OCI-M2 (cell line): ENCODE measurements around the gene NIF3L1.
"Not testable (repeated sequence)": the region's sequence is repeated elsewhere in the genome, so short reads cannot be mapped to it uniquely, and the experiment has no call there.

Experiments
- DNase-seq: peaks from one replicate; lab custom pipeline; 2025; ENCODE audit not compliant: unreplicated experiment; lab: John Stamatoyannopoulos, UW

The NIF3L1 gene

GRCh38 chr2:200869014-200869413, 20.2 kb upstream of the NIF3L1 start:
- DNase-seq = no peak

DNA sequence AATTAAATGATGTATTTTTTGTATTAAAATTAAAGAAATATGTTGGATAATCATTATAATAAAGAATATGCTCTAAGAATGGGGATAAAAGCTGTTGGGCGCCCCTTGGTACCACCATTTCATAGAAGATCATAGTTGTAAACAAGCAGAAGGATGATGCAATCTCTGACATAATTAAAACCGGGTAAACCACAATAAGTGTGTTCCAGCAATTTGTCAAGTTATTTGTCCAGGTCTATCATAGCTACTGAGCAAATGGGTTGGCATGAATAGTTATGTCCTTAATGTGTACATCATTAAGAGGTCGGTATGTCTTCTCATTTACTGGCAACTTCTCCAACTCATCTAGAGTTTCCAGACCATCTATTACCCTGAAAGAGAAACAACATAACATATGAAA, 18.0 kb upstream of the NIF3L1 start:
- no peak for DNase-seq

DNA sequence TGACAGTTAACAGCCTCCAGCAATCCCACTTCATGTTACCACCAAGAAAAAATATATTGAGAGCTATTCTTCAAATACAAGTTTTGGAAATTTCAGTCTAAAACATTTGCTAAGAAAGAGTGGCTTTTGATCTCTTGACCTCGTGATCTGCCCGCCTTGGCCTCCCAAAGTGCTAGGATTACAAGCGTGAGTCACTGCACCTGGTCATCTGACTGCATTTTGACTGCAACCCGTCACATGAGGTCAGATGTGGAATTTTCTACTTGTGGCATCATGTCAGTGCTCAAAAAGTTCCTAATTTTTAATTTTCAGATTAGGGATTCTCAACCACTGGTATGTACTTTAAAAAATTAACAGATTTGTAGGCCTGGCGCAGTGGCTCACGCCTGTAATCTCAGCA, 15.6 kb upstream of the NIF3L1 start:
- no peak for DNase-seq

GRCh38 chr2:200877443-200877842, 11.7 kb upstream of the NIF3L1 start:
- DNase-seq = no peak

DNA sequence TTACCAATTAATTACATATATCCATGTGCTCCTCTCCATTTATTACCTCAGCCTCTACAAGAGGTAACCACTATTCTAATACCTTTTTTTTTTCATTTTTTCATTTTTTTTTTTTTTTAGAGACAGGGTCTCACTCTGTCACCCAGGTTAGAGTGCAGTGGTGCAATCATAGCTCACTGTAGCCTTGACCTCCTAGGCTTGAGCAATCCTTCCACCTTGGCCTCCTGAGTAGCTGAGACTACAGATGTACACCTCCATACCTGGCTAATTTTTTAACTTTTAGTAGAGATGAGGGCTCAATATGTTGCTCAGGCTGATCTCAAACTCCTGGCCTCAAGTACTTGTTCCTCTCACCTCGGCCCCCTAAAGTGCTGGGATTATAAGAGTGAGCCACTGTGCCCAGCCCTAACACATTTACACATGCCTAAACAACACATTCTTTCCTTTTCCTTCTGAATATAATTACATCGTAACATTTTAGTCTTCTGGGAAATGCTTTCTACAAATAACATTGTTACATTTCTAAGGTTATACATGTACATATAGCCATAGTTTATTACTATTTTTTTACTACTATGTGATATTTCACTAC, 10.8 kb upstream of the NIF3L1 start:
- DNase-seq = no peak

DNA sequence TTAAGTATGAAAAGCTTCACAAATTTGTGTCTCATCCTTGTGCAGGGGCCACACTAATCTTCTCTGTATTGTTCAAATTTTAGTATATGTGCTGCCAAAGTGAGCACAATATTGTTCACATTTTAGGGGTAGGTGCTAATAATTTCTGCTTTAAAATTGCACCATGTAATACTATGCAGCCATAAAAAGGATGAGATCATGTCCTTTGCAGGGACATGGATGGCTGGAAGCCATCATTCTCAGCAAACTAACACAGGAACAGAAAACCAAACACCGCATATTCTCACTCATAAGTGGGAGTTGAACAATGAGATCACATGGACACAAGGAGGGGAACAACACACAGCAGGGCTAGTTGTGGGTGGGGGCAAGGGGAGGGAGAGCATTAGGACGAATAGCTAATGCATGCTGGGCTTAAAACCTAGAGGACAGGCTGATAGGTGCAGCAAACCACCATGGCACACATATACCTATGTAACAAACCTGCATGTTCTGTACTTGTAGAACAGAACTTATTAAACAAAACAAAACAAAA, 7.4 kb upstream of the NIF3L1 start:
- not testable (repeated sequence) for DNase-seq

DNA sequence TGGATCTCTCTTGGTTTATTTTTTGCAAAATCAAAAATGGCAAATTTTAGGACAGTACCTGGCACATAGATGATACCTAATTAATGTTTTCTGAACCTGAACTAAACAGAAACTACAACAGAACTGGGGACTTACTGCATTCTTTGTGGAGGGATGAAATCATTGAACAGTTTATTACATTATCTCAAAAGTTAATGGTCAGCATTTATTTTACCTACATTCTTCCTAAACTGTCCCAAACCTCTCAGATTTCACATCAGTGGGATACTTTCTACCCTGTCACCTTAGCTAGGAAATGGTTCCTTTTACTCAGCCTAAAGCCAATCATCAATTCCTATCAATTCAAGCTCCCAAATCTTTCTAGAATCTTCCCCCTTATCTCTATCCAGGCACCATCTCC, 10.3 kb downstream of the NIF3L1 start:
- DNase-seq = no peak

DNA sequence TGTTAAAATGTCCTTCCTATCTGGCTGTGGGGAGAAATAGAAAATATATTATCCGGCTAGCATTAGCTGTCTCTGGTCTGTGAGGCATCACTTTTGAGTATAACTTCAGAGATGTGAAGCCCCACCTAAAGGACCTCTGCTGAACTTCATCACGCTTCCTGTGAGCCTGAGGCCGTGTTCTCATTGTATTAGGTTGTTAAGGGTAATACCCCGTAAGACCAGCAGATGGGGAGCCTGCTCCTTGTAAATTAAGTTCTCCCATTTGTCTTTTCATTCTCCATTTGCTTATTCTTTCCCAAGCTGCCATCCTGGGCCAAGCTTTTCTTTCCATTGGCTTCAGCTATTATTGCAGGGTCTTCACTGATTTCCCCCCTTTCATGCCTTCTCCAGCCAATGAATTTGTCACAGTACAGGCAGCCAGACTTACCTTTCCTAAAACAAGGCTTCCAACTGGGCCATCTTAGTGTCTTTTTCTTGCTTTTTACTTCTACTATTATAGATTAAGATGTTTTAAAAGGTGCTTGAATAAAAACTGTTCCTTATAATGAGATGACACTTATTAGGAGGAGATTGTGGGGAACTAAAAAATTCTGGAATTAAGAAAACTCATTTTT, 12.4 kb downstream of the NIF3L1 start:
- DNase-seq = peak; percentile 6

DNA sequence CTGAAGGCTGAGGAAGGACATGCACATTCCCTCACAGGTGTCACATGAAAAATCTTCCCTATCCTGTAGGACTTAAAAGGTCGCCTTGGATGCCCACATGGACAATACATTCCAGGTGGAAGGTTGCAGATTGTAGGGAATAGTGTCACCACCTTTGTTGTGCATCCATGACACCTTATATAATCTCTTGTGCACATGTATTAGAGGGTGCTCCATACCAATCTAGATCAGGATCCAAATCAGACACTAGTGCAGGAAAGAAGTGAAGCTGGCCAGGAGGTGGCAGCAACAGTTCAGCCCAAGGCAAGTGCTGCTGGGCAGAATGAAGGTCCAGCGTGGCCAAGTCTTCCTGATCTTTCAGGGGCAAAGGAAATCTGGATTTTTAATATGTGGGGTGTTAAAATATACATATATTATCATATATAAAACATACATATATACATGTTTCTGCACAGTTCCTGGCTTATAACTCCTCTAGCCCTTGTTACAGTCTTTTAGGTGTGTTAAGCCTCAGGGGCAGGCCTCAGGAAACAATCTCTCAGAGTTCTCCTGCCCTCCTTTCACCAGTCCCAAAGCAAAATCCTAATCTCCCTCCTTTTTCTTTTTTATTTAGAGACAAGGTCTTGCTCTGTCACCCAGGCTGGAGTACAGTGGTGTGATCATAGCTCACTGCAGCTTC, 16.6 kb downstream of the NIF3L1 start:
- peak; percentile 5 for DNase-seq

GRCh38 chr2:200909958-200910357, 20.8 kb downstream of the NIF3L1 start:
- no peak for DNase-seq

DNA sequence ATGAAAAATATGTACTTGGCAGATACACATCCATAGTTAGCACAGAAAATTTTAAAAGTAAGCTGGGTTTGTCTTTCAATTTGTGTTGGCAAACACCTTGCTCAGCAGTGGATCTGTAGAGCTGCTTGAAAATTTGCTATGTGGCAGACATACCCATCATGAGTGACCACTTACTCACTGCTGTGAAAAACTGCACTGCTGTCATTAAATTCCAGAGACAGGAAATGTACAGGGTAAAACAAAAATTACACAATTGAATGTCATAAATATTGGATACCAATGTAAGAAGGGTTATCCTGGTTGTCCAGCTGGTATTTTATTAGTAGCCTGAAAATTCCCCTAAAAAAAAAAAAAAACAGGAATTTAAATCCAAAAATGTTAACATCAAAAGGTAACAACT, 24.5 kb downstream of the NIF3L1 start:
- no peak for DNase-seq

DNA sequence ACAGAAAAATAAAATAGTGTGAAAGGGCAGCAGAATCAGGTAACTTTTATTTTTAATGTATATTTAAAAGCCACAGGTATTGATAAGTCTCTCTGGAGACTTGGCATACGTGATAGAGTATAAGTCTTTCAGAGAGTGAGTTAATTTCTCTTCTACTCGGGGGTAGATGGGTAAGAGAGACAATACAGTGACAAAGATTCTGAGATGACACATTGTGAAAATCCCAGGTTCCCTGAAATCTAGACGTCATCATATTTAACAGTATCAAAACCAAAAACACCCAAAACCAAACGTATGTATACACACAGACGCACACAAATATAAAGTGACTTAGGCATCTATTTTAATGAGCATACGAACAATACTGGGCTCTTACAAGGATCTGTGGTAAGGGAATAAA, 33.3 kb downstream of the NIF3L1 start:
- no peak for DNase-seq

DNA sequence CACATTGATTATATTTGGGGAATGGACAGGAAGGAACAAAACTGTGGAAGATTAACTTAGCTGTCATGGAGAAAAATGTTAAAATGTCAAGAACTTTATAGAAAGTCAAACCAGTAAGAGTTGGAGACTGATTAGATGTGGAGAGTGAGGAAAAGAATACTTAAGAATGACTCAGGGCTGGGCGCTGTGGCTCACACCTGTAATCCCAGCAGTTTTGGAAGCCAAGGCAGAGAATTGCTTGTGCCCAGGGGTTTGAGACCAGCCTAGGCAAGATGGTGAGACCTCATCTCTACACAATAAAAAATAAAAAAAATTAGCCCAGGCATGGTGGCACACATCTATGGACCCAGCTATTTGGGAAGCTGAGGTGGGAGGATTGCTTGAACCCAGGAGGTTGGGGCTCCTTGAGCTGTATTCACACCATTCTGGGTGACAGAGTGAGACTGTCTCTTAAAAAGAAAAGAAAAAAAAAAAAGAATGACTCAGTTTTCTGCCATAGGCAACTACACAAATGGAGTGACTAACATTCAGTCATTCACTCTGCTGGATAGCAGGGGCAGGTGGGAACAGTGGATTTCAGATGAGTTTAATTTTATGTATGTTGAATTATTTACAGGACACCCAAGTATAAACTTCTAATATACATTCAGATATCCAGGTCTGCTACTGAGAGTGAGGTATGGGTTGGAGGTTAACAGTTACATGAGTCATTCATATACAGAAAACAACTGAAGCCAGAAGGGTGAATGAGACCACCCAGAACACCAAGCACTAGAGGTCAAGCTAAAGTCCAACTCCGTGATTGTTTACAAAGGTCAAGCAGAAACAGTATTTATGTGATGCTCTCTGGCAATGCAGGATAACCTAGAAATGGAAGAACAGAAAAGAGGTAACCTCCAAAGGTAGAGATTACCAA, 40.4 kb downstream of the NIF3L1 start:
- DNase-seq = no peak

DNA sequence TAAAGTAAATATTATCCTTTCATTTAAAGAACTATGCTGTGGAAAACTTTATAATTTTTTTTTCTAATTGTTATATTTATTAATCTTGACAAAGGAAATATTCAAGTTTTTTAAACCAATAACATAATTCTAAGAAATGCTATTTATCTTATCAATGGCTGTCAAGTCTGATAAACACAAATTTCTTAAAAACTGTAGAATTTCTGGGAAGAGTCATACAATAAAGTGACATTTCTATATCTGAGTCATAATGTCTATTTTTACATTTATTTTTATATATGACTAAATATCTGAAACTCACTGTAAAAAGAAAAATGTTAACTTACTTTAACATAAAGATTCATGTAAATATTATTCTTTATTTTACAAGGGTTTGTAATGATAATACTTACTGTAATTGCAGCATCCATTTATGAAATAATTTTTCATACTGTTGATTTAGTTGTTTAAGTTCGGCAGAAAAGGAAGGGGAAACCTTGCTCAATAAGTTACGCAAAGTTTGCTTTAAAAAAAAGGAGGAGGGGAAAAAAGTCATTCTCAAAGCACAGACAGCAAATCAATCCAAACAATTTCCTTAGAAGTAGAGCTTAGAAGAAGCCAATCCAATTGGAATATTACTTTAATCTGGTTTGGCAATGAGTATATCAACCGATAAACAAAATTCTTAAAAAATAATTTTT, 41.9 kb downstream of the NIF3L1 start:
- DNase-seq = no peak

- DNase-seq = no peak
Measured at GRCh38 chr2:200939832-200940231, 50.7 kb downstream of the NIF3L1 start.

GRCh38 chr2:200943527-200944105, 54.4 kb downstream of the NIF3L1 start:
- DNase-seq = no peak

GRCh38 chr2:200944467-200945394, 55.6 kb downstream of the NIF3L1 start:
- DNase-seq = no peak

GRCh38 chr2:200945395-200945729, 56.2 kb downstream of the NIF3L1 start:
- DNase-seq = no peak

DNA sequence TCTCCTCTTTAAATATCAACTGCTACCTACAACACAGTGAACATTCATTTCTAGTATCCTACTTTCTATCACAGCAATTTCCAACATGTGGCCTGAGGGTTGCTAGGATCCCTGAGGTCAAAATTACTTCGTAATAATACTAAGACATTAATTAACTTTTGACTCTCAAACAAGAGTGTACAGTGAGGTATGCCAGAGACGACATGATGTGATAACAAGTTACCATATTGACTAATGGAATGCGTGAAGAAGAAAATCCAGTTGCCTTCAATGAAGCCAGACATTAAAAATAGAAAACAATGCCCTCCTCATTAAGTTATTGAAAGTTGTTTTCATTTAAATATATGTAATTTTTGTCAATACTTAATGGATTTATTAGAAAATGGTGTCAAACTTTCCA, 61.2 kb downstream of the NIF3L1 start:
- no peak for DNase-seq
